Upper lobe of left lung (tissue), 4 donors: ENCODE results near the gene WDR70.

ENCODE experiments used
- POLR2A ChIP-seq, 4 donors: fragments of 450-650 bp; IDR thresholded peaks; one replicate each; pipeline ENCODE4 v1.5.1; 2016 to 2017; ENCODE audit warnings: antibody characterized with exemption in 4 of 4, mild to moderate bottlenecking in 2 of 4
- POLR2AphosphoS5 ChIP-seq, 2 donors: sonication (generic); formaldehyde crosslinking; IDR thresholded peaks; one replicate each; pipeline ENCODE4 v1.5.1; 2017; ENCODE audit warnings: antibody characterized with exemption in 2 of 2
- TF ChIP-seq, protein P1 (sequence below), 6 experiments: fragments of 450-650 bp in 4 of 6; fragments of 200-600 bp in 2 of 6; sonication (generic) in 2 of 6; IDR thresholded peaks; one replicate each; pipeline ENCODE4 v1.5.1; 2016 to 2019; ENCODE audit warnings: antibody characterized with exemption in 6 of 6

DNA sequence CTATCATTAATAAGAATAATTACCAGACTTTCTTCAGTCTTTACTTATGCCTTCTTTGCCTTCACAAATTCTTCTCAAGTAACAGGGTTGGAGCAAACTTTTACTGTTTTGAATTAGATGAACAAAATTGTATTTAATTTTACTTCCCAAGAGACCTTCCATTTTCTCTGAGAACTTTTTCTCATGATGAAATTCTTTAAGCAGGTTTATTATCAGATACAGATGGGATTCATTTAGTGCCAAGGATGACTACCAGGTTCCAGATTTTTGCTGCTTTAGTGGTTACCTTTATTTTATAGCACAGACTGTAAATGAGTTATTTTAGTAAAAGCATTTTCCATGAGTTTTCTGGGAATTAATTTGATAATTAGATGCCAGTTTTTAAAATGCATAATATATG lies 335.6 kb downstream of the WDR70 start:
- no peak for TF ChIP-seq POLR2AphosphoS5 (IDR thresholded peaks at IDR 0.05)
- TF ChIP-seq, protein P1, sequence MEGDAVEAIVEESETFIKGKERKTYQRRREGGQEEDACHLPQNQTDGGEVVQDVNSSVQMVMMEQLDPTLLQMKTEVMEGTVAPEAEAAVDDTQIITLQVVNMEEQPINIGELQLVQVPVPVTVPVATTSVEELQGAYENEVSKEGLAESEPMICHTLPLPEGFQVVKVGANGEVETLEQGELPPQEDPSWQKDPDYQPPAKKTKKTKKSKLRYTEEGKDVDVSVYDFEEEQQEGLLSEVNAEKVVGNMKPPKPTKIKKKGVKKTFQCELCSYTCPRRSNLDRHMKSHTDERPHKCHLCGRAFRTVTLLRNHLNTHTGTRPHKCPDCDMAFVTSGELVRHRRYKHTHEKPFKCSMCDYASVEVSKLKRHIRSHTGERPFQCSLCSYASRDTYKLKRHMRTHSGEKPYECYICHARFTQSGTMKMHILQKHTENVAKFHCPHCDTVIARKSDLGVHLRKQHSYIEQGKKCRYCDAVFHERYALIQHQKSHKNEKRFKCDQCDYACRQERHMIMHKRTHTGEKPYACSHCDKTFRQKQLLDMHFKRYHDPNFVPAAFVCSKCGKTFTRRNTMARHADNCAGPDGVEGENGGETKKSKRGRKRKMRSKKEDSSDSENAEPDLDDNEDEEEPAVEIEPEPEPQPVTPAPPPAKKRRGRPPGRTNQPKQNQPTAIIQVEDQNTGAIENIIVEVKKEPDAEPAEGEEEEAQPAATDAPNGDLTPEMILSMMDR (IDR thresholded peaks at IDR 0.05): no peak
- no peak for TF ChIP-seq POLR2A (IDR thresholded peaks at IDR 0.05)
